ENCODE results near the gene PERCC1. TPM values are rescaled to one million over a fixed set of nuclear protein-coding genes. Genes with fewer than 3 reads are reported as not detected.

PERCC1 gene
- total RNA-seq, 1 donor from 2014 or later: not detected

DNA sequence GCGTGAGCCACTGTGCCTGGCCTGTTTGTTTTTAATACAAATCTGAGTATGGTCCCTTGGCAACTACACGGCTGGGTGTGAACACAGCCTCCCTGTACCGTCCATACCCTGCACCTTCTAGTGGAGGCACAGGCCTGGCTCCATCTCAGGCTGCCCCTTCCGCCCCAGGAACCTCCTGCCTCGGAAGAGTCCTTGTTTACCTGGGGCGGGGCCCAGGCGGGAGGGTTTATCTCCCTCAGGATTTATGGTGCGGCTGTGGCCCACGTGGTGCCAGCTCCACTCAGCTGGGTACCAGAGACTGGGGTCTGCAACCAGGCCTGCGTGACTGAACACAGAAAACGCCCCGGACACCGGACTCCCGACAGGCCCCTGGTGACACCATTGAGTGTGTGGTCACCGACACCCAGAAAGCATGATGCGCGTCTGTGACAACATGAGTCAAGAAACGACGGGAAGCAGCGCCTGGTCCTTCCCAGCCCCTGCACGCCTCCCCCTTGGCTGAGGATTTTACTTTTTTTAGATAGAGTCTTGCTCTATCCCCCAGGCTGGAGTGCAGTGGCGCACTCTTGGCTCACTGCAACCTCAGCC is 35.3 kb upstream of the PERCC1 start:
- Mint-ChIP-seq H3K9me3 (no peaks in the 10 kb centered on the region), H3K27ac (no peak overlapping the region), H3K4me3 (no peak overlapping the region), H3K27me3 (ENCODE audit: low read depth) (no peaks in the 10 kb centered on the region), H3K4me1 (no peaks in the 10 kb centered on the region), H3K36me3 (peaks cover 21% of the 10 kb centered on the region)
- DNase-seq (ENCODE audit: low spot score in 2 of 2, unreplicated experiment in 2 of 2): no peak
- TF ChIP-seq, protein P1, sequence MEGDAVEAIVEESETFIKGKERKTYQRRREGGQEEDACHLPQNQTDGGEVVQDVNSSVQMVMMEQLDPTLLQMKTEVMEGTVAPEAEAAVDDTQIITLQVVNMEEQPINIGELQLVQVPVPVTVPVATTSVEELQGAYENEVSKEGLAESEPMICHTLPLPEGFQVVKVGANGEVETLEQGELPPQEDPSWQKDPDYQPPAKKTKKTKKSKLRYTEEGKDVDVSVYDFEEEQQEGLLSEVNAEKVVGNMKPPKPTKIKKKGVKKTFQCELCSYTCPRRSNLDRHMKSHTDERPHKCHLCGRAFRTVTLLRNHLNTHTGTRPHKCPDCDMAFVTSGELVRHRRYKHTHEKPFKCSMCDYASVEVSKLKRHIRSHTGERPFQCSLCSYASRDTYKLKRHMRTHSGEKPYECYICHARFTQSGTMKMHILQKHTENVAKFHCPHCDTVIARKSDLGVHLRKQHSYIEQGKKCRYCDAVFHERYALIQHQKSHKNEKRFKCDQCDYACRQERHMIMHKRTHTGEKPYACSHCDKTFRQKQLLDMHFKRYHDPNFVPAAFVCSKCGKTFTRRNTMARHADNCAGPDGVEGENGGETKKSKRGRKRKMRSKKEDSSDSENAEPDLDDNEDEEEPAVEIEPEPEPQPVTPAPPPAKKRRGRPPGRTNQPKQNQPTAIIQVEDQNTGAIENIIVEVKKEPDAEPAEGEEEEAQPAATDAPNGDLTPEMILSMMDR (IDR thresholded peaks at IDR 0.05; ENCODE audit: unreplicated experiment): no peak

DNA sequence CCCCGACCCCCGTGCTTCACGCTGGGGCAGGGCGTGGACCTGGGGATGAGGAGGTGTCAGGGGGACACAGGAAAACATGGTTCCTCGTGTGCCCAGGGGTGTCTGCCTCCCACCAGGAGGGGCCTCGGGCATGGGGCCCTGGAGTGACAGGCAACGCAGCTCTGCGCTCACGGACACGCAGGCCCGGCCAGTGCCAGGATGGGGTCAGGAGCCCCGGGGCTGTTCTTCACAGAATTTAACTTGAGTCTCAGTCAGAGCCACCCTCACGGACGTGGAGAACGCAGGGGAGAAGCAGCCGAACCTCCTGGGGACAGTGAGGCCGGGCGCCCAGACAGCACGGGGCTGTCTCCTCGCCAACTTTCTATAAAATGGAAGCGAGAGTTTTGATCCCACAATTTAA is 33.1 kb upstream of the PERCC1 start:
- peaks cover 18% of the 10 kb centered on the region for H3K36me3 Mint-ChIP-seq
- no peaks in the 10 kb centered on the region for H3K9me3 Mint-ChIP-seq
- TF ChIP-seq, protein P1 (IDR thresholded peaks at IDR 0.05; ENCODE audit: unreplicated experiment): no peak
- H3K4me3 Mint-ChIP-seq: no peak overlapping the region
- no peak for DNase-seq (ENCODE audit: low spot score in 2 of 2, unreplicated experiment in 2 of 2)
- H3K27me3 Mint-ChIP-seq (ENCODE audit: low read depth): no peaks in the 10 kb centered on the region
- no peak overlapping the region for H3K27ac Mint-ChIP-seq
- no peaks in the 10 kb centered on the region for H3K4me1 Mint-ChIP-seq

DNA sequence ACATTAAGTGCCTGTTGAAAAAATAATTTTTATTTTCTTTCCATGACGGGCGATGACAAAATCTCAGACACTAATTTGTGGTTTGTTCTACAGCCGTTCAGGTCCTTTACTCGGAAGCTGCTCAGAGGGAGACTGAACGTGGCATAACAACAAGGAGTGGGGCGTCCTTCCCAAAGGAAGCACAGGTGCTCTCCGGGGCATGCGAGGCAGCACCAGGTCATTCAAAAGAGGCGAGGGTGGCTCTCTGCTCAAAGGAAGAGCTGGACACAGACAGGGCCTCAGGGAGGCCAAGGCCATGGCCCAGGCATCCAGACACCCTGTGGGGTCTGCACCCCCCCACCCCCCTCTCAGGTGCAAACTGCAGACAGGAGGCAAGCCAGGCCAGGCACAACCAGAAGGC is 32.5 kb upstream of the PERCC1 start:
- Mint-ChIP-seq H3K9me3 (no peaks in the 10 kb centered on the region), H3K4me3 (no peak overlapping the region), H3K27ac (no peak overlapping the region), H3K27me3 (ENCODE audit: low read depth) (no peaks in the 10 kb centered on the region), H3K4me1 (no peaks in the 10 kb centered on the region), H3K36me3 (peaks cover 15% of the 10 kb centered on the region)
- TF ChIP-seq, protein P1 (IDR thresholded peaks at IDR 0.05; ENCODE audit: unreplicated experiment): no peak
- no peak for DNase-seq (ENCODE audit: low spot score in 2 of 2, unreplicated experiment in 2 of 2)

DNA sequence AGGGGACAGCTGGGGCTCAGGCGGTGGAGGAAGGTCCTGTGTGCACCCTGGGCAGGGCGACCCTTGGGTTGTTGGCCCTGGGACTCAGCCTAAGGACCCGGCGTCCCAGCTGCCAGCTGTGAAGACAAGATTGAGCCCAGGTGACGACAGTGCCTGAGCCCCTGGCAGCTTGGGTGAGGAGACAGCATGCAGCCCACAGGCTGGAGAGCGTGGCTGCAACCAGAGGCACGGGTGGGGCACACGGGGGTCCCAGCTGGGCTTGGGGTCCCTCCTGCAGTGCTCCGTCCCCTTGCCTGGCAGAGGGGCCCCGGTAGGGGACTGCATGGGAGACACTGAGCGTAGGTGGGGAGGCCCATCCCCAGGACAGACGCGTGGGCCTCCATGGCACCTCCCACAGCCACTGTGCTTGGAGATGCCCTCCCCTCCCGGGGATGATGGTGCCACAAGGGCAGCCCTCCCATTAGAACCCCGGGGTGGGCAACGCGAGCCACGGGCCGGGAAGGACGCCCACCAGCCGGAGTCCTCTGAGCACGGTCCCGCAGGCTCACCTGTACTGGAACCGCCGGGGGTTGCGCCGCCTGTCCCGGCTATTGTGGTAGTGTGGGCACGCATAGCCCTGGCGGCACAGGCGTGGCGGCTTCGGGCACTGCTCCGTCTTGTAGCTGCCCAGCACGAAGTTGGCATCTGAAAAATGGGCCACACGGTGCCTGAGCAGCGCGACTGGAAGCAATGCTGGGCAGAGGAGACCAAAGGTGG is 31.9 kb upstream of the PERCC1 start:
- DNase-seq (ENCODE audit: low spot score in 2 of 2, unreplicated experiment in 2 of 2): no peak
- Mint-ChIP-seq H3K4me3 (no peak overlapping the region), H3K9me3 (no peaks in the 10 kb centered on the region), H3K36me3 (peaks cover 15% of the 10 kb centered on the region), H3K27ac (no peak overlapping the region), H3K27me3 (ENCODE audit: low read depth) (no peaks in the 10 kb centered on the region), H3K4me1 (no peaks in the 10 kb centered on the region)
- TF ChIP-seq, protein P1 (IDR thresholded peaks at IDR 0.05; ENCODE audit: unreplicated experiment): no peak

DNA sequence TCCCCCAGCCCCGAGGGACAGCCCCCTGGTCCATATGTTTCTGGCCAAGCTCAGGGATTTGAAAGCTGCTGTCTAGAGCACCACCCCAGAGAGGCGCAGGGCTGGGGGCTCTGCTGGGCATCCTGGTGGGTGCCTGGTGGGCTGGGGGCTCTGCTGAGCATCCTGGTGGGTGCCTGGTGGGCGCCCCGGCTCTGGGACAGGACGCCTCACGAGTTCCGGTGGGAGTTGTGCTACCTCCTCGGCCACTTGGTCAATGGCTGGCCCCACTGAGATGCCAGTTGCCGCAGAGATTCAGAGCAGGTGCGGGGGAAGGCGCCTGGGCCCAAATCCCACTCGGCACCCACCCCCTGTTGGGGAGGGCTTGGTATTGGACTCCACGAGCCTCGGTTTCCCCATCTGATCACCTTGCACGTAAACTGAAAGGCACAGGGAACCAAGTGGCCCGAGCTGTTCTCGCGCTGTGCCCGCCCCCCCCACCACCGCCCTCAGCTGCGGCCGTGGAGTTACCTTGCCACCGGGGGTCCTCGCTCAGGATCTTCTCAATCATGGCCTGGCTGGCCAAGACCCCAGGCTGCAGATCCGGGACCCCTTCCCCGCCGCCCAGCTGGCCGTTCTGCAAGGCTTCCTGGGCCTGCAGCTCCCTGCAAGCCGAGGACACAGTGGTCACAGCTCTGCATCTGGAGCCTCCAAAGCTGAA is 29.7 kb upstream of the PERCC1 start:
- TF ChIP-seq, protein P1 (IDR thresholded peaks at IDR 0.05; ENCODE audit: unreplicated experiment): no peak
- DNase-seq (ENCODE audit: low spot score in 2 of 2, unreplicated experiment in 2 of 2): no peak
- Mint-ChIP-seq H3K4me1 (no peaks in the 10 kb centered on the region), H3K27me3 (ENCODE audit: low read depth) (no peaks in the 10 kb centered on the region), H3K27ac (no peak overlapping the region), H3K36me3 (peaks cover 15% of the 10 kb centered on the region), H3K4me3 (no peak overlapping the region), H3K9me3 (no peaks in the 10 kb centered on the region)
